Measurements from ENCODE around the gene BTG1. TPM values are rescaled to one million over a fixed set of nuclear protein-coding genes. Genes with fewer than 3 reads are reported as not detected.

Gene BTG1
- total and polyA plus RNA-seq, 2 of the 8 experiments (the other 6 are each of a cell fraction or from before 2014, with no cell fraction given) = 17.1 to 32.7 TPM

DNA sequence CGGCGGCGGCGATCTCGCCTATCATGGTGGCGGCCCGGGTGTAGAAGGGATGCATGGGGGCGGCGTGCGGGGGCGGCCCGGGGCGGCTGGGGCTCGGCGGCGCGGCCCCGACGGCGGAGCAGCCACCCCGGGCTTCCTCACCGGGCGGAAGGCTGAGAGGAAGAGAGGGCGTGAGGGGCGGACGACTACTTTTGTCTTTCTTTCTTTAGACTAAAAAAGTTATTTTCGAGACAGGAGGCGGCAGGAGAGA lies 240 bp downstream of the BTG1 start:
- DNase-seq (ENCODE audit: low read depth in 1 of 2, low spot score in 2 of 2) (no peak), FAIRE-seq (no peak)
- Histone ChIP-seq H3K27me3 (replicated peaks in 1 of 4; ENCODE audit: control insufficient read depth in 3 of 4, extremely low read depth in 1 of 4, insufficient read depth in 3 of 4, low read length in 3 of 4) (no peaks in the 10 kb centered on the region), H2BK20ac (ENCODE audit: low read length) (no peak overlapping the region), H3K4me3 (ENCODE audit: extremely low read depth in 1 of 4, insufficient read depth in 2 of 4, low read depth in 3 of 4, low read length in 4 of 4) (peak overlapping the region; percentile 86 to 93 (median 88)), H3K23me2 (ENCODE audit: low read depth, low read length) (no peaks in the 10 kb centered on the region; the same call in 1 of the 2 replicates), H2BK120ac (replicated peaks; ENCODE audit: low read depth, low read length) (no peak overlapping the region), H3K9me3 (ENCODE audit: insufficient read depth in 2 of 2, low read depth in 1 of 2, low read length in 1 of 2) (no peaks in the 10 kb centered on the region), H3K18ac (ENCODE audit: extremely low read depth, low read length) (no peak overlapping the region; the same call in 1 of the 2 replicates), H3K23ac (ENCODE audit: insufficient read length) (no peak overlapping the region), H3K36me3 (ENCODE audit: control insufficient read depth in 2 of 4, insufficient read depth in 4 of 4, low read length in 3 of 4) (peaks cover 0 to 32% (median 2%) of the 10 kb centered on the region in 4 experiments; a peak in 2 of 8 replicates), H3K27ac (ENCODE audit: low read depth, low read length) (peak overlapping the region; percentile 88), H2BK5ac (ENCODE audit: low read depth, low read length) (peak overlapping the region; percentile 67; the same call in 1 of the 2 replicates), H4K5ac (ENCODE audit: insufficient read length, low read depth, low read length) (peak overlapping the region; percentile 25), H2BK12ac (ENCODE audit: low read depth, low read length) (no peak overlapping the region; the same call in 1 of the 2 replicates), H4K8ac (ENCODE audit: extremely low read depth, insufficient read depth, low read length) (peak overlapping the region; percentile 93; the same call in 1 of the 2 replicates), H2BK15ac (ENCODE audit: low read length) (no peak overlapping the region), H3K9ac (replicated peaks in 1 of 4; ENCODE audit: extremely low read depth in 1 of 4, low read depth in 3 of 4, low read length in 3 of 4) (peak overlapping the region; percentile 84 to 98 (median 89)), H3K4me2 (ENCODE audit: insufficient read depth in 1 of 2, low read depth in 2 of 2, low read length in 2 of 2) (peak overlapping the region; percentile 50 to 70), H3K79me1 (ENCODE audit: low read depth, low read length) (no peaks in the 10 kb centered on the region), H2AFZ (ENCODE audit: low read length) (no peak overlapping the region), H4K91ac (replicated peaks; ENCODE audit: insufficient read length, low read length) (peak overlapping the region; percentile 57), H3K4ac (replicated peaks; ENCODE audit: insufficient read length, low read depth, low read length) (no peak overlapping the region), H3K79me2 (ENCODE audit: control insufficient read depth in 1 of 2, insufficient read depth in 2 of 2, low read length in 2 of 2) (peaks cover 9 to 49% of the 10 kb centered on the region in 2 experiments), H2AK5ac (ENCODE audit: low read depth, low read length) (no peak overlapping the region), H4K20me1 (replicated peaks in 1 of 2; ENCODE audit: control insufficient read depth in 1 of 2, insufficient read depth in 2 of 2, low read length in 2 of 2) (peaks cover 10 to 14% of the 10 kb centered on the region in 2 experiments), H3K14ac (ENCODE audit: insufficient read length) (no peak overlapping the region), H3K4me1 (replicated peaks in 1 of 4; ENCODE audit: control insufficient read depth in 3 of 4, insufficient read depth in 4 of 4, low read length in 3 of 4) (peaks cover 2 to 4% (median 3%) of the 10 kb centered on the region in 4 experiments; a peak in 4 of 7 replicates), H3K56ac (replicated peaks; ENCODE audit: insufficient read length, low read depth, low read length) (peak overlapping the region; percentile 40)
- CTCF ChIA-PET (ENCODE audit: partially characterized antibody) = interaction anchor here (0.6 to 1.7 kb wide), 12 partner anchors 9 to 764 kb away, joined by 3 to 8 read pairs (median 3); no protein-coding TSS in a partner anchor
- POLR2A ChIA-PET (ENCODE audit: partially characterized antibody) = interaction anchor here (0.6 to 4.8 kb wide), 60 partner anchors 10 to 1225 kb away, joined by 3 to 119 read pairs (median 4); no protein-coding TSS in a partner anchor
- WGBS, 2 experiments (ENCODE audit: extremely low coverage in 1 of 2, insufficient coverage in 1 of 2, insufficient read length in 1 of 2, insufficient replicate concordance in 2 of 2, low coverage in 1 of 2, low lambda C conversion rate in 2 of 2, missing lambda C conversion rate in 1 of 2) = 0% methylated on average over 7 of the region's 28 CpGs; no CpG with 5 or more reads in 1 of the 2 experiments
- TF ChIP-seq PHF8 (conservative IDR thresholded peaks at IDR 0.05; ENCODE audit: low read depth, low read length) (peak; percentile 73; the same call in 1 of the 2 replicates), POLR2A (IDR thresholded peaks at IDR 0.05; ENCODE audit: control extremely low read depth in 1 of 2, low read depth in 2 of 2, low read length in 2 of 2) (no peak)
